GM19397 (cell line): Measurements from ENCODE around the gene METTL4.
"Not testable (repeated sequence)": the region's sequence is repeated elsewhere in the genome, so short reads cannot be mapped to it uniquely, and the experiment has no call there.

Experiments
- ATAC-seq: cut with Tn5 transposase; IDR thresholded peaks from one replicate; pipeline ENCODE4 v1.9.1; 2021; ENCODE audit warnings: mild to moderate bottlenecking, moderate library complexity; ENCODE audit not compliant: unreplicated experiment

Gene METTL4

DNA sequence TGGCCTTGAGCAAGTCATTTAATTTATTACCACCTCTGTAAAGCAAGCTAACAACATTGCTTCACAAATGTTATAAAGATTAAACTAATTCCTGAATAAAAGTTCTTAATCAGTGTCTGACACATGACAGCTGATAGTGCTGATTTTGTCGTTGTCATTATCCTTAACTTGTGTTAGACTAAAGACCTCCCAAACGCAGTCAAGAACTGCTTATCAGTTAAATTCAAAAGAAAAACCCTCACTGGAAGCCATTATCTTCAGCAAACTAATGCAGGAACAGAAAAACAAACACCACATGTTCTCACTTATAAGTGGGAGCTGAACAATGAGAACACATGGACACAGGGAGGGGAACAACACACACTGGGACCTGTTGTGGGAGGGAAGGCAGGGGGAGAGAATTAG is 46.5 kb downstream of the METTL4 start:
- ATAC-seq = not testable (repeated sequence)

DNA sequence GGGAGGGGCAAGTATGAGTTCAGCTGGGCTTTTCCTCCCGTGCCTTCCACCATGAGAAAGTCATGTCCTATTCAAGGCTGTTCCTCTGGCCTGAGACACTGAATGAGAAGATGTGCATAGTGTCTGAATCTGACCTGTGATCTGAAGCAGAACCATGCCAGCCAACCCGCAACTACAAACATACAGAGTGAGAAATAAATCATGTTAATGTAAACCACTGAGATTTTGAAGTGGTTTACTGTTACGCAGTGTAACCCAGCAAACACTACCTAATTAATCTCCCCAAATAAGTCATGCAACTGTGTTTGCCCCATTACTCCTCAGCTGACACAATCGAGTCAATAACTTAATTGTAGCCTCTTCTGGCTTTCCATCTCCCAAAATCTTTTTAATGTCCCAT is 49.2 kb downstream of the METTL4 start:
- no peak for ATAC-seq

DNA sequence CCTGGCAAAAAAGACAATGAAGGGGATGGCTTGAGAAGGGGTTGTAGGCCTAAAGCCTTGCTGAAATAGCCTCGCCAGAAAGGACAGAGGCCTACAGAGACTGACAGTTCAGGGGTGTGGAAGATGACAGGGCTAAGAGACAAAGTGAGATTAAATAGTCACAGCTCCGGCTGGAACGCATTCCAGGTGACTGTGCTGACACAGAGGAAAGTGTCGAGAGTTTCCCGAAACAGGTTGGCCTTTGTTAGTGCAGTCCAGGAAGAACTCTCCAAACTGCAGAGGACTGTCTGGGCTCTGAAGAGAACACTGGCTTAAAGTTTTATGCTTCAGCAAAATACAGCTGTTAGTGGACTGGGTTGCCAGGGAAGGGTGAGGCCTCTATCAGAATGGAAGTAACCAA is 52.8 kb downstream of the METTL4 start:
- no peak for ATAC-seq

DNA sequence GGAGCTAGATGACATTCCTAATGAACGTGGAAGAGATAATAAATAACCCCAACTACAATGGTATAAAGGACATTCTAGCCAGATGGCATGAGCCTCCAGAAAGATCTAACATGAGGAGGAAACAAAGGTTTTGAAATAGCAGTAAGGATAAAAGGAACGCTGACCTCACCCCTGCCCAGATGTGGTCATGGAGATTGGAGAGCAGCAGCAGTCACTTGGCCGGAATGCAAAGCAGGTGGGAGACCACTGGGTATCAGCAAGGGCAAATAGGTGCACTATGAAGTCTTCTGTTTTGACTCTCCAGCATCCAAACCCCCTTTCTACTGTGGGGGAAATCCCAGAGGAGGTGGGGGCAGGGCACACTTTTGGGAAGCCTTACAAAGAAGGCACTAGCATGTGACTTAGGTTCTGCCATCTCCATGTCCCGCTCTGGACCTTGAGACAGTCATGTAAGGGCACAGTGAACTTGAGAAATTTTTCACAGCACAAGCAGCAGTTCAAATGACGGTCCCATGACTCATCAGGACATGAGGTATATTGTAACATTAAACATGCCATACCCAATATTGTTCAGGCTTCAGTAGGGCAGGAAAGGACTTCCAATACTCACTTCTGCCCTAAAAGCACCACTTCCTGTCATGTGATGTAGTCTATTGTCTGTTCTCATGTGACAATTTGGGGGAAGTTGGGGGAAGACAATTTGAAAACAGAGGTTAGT is 55.2 kb downstream of the METTL4 start:
- no peak for ATAC-seq

DNA sequence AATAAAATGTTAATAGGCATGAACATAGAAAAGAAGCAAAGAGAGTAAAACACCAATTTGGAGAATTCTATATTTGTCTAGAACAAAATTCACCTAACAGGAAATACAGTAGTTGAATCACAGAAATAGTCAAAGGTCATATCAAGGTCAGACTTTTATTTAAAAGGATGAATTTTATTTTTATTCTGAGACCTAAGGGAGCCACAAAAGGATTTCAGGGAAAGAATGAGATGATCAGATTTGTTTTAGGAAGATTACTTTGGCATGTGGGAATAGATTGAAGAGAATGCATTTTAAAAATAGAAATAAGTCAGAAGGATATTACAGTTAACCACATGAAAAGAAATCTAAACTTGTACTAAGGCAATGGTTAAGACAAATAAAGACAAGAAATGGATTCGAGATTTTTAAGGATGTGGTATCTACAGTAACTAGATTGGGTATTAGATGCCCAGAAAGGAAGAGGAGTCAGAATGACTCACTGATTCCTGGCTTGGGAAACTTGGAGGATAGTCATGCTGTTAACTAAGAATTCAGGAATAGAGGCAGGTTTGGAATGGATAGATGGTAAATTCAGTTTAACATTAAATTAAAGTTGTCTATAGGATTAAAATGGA is 56.0 kb downstream of the METTL4 start:
- no peak for ATAC-seq

DNA sequence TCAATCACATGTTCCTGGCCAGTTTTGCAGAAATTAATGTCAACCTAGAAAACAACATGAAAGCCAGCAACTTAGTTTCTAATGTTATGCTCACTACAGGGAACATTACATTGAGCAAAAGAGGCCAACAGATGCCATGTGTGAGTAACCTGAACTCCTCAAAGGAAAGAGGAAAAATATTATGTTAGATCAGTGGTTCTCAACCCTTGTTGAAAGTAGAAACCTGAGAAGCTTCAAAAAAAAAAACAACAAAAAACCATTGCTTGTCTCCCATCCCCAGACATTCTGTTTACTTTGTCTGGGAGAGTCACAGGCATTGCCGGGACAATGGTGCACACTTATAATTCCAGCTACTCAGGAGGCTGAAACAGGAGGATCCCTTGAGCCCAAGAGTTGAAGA is 57.7 kb downstream of the METTL4 start:
- ATAC-seq = no peak

DNA sequence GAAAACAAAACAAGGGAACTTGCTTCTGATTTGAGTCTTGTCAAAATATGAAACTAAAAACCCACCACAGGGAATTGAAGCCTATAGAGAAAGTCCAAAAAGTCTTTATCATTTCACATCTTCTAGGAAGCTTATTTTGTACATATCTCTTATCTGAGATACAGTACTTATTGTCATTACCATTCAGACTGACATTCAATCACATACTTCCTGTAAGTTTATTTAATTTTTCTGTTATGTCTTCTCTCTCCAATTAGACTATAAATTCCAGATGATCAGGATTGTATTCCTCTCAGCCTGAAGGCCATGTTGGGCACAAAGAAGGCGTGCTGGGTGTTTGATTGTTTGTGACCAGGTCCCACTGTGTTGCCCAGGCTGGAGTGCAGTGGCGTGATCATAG is 59.2 kb downstream of the METTL4 start:
- ATAC-seq = no peak

DNA sequence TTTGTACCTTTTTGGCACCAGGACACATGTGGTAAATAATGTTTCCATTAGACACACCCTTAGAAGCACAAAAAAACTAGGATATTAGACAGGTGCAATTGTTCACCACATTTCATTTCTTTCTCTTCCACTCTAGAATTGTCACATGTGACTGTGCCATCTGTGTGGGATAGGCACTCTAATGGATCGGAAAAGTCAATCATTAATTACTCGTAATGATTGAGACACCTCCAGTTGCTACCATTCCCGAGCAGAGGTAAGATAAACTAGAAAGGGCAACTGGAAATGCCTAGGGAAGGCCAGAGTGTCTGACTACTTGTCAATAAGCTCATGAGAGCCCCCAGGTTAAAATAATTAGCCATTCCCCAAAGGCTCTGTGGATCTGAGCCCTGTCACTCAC is 59.9 kb downstream of the METTL4 start:
- no peak for ATAC-seq

DNA sequence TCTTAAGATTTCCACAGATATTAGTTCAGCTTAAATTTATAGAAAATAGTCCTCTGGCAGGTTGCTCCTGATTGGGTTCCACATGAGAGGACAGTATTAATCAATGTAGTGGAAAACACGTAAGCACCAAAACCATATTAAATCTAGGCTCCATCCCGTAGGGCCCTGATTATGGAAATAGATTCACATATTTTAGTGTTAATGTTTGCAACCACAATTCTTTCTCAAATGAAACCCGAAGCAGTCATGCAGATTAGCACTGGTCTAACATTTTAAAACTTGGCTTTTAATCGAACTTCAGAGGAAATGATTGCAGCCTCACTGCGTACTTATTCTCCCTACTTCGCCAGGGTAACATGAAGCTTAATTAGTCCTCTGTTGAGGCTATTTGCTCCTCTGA is 60.9 kb downstream of the METTL4 start:
- ATAC-seq = no peak

DNA sequence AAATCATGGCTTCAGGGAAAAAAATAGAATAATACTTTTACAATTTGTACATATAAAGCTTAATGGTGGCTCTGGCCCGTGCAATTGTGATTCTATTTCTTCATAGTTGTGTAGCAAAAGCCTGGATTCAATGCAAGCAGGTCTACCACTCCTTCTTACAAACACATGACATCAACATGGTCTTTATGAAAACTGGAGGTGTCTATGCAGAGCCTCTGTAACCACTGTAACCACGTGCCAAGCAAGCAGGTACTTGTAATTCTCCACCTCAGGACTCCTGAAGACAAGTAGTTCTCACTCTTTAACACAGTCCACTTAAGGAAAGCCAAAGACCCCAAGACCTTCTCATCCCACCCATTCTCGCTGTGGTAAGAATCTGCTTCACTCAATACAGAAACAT is 62.6 kb downstream of the METTL4 start:
- ATAC-seq = no peak

DNA sequence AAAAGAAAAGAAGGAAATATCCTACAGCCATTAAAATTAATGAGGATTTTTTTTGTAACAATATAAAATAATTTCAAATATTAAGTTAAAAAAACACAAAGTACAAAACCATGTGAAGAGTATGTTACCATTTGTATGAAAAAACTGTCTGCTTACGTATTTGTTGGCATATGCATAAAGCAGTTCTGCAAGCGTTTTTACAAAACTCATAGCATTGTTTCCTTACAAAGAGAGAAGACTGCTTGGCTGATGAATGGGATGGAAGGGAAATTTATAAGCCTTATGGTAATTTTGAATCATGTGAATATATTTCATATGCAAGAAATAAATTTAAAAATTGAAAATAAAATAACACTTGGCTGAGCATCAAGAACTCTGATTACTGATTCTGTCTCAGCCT is 63.1 kb downstream of the METTL4 start:
- ATAC-seq = no peak

DNA sequence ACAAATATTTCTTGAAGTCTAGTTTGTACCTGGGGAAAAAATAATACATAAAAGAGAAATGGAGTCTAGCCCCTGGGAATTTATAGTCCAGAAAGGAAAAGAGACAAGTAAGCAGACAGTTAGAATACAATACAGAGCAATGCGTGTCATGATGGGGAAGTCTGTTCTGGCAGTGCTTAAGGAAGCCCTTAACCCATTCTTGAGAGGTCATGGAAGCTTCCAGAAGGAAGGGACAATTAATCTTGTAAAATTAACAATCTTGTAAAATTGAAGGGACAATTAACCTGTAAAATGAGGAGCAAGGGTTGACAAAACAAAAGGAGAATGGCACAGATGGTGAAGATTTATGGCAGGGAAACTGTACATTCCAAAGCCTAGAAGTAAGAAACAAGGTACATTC is 66.7 kb downstream of the METTL4 start:
- ATAC-seq = no peak

DNA sequence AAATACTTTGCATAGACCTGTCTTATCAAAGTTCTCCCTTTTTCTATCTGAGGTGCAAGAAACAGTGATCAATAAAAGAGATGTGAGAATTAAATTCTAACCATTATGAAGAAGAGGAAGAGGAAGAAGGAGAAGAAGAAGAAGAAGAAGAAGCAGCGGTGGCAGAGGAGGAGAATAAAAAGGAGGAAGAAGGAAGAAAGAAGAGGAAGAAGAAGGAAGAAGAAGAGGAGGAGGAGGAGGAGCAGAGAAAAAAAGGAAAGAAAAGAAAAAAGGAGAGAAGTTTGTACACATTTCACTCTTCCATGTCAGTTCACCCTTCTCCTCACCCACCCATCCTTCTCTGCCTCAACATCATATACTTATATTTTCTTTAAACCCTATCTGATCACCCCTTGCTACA is 68.4 kb downstream of the METTL4 start:
- ATAC-seq = no peak

DNA sequence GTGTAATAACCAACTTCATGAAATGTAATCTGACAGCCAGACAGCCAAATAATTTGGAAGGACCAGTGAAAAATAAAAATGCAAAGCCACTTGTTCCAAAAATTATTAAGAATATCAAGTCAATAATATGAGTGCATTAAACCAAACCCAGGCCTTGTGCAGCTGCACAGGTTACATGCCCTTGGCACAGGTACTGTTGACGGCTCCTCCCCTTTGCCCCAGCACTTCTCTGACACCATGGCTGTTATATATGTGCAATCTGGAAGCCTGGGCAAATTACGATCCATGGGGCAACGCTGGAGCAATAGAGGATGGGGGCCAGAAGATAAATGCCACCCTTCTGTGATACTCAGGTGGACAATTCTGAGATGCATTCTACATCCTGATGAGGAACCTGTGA is 68.9 kb downstream of the METTL4 start:
- ATAC-seq = no peak

DNA sequence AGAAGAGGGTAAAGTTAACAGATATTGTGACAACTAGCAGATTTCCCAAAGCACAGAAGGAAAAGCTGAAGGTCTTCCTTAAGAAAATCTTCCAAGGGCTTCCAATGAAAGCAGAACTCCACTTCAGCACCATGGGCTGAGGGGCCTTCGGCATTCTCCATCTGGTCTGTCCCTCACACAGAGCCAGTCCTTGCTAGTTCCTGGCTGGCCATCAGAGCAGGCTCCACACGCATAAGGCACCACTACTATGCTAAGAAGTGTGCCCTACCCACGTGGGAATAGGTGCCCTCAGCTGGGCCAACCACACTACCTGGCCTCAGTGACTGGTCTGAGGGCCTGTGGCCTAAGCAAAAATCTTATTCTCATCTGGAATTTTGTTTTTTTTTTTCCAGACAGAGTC is 73.5 kb downstream of the METTL4 start:
- no peak for ATAC-seq

DNA sequence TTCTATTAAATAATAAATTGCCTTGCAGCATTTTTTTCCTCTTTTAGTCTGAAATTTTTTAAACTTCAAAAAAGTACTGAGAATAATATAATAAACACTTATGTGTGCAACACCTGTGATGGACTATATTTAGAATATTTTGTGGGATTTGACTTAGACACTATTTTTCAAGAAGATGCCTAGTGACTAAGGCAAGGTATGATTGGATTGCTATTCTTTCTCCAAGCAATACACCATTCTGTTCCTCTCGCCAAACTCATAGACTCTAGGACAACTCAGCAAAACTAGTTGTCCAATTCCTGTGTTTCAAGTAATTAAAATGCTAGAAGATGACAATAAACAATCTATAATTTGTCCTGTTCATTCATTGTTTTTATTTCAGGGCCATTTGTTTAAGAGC is 75.9 kb downstream of the METTL4 start:
- no peak for ATAC-seq

DNA sequence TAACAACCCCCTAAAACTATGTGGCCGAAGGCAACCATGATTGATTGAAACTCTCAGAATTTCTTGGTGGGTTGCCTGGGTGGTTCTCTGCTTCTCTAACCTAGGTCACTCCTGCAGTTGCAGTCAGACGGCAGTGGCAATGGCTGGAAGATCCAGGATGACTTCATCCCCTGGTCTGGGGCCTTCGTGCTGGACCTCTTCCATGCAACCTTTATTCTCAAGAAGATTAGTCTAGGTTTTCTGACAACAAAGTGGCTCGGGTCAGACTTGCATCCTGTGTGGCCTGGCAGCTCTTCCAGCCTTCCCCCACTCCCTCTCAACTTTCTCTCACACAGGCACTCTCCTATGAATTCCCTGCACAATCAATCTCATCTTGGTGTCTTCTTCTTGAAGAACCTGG is 76.4 kb downstream of the METTL4 start:
- ATAC-seq = no peak
